PFSK-1 (cell line): ENCODE data around the gene ESRRA.

ENCODE experiments used
- FOXP2 ChIP-seq: optimal IDR thresholded peaks from 2 replicates; pipeline ENCODE3; 2011; ENCODE audit warnings: borderline replicate concordance, control low read depth, inconsistent platforms; ENCODE audit not compliant: insufficient read depth; ENCODE audit errors: extremely low read length, extremely low read depth
- POLR2AphosphoS5 ChIP-seq: IDR thresholded peaks from 2 replicates; pipeline ENCODE4 v1.6.1; 2012; ENCODE audit warnings: low read depth, mild to moderate bottlenecking, control low read depth, low read length, moderate library complexity
- SIN3A ChIP-seq: IDR thresholded peaks from 2 replicates; pipeline ENCODE4 v1.6.1; 2012; ENCODE audit warnings: mild to moderate bottlenecking, low read length, moderate library complexity, borderline replicate concordance; ENCODE audit not compliant: insufficient read depth
- TAF1 ChIP-seq: IDR thresholded peaks from 2 replicates; pipeline ENCODE4 v1.6.1; 2012; ENCODE audit warnings: low read length, control low read depth, borderline replicate concordance; ENCODE audit not compliant: insufficient read depth
- TF ChIP-seq, protein P1 (sequence below), 2 experiments: IDR thresholded peaks; 2 replicates each; pipeline versions ENCODE4 v1.6.1 to v1.8.0; 2011 to 2012; ENCODE audit warnings: low read depth in 2 of 2, low read length in 2 of 2, control low read depth in 1 of 2, inconsistent platforms in 1 of 2, mild to moderate bottlenecking in 1 of 2, moderate library complexity in 1 of 2; ENCODE audit not compliant: insufficient read depth in 1 of 2

The ESRRA gene

DNA sequence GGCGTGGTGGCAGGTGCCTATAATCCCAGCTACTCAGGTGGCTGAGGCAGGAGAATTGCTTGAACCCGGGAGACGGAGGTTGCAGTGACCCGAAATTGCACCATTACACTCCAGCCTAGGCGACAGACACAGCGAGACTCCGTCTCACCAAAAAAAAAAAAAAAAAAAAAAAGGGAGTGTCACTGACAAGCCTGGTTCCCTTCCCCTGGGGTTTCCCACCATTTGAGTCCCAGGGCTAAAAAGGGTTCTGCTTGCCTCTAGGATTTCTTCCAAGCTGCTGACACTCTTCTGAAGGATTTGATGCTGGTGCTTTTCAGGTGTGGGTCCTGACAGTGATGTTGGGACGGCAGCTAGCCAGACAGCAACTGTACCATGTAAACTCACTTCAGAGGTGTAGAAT, 33.4 kb downstream of the ESRRA start:
- TF ChIP-seq POLR2AphosphoS5 = no peak
- TF ChIP-seq FOXP2 = no peak
- TF ChIP-seq, protein P1, sequence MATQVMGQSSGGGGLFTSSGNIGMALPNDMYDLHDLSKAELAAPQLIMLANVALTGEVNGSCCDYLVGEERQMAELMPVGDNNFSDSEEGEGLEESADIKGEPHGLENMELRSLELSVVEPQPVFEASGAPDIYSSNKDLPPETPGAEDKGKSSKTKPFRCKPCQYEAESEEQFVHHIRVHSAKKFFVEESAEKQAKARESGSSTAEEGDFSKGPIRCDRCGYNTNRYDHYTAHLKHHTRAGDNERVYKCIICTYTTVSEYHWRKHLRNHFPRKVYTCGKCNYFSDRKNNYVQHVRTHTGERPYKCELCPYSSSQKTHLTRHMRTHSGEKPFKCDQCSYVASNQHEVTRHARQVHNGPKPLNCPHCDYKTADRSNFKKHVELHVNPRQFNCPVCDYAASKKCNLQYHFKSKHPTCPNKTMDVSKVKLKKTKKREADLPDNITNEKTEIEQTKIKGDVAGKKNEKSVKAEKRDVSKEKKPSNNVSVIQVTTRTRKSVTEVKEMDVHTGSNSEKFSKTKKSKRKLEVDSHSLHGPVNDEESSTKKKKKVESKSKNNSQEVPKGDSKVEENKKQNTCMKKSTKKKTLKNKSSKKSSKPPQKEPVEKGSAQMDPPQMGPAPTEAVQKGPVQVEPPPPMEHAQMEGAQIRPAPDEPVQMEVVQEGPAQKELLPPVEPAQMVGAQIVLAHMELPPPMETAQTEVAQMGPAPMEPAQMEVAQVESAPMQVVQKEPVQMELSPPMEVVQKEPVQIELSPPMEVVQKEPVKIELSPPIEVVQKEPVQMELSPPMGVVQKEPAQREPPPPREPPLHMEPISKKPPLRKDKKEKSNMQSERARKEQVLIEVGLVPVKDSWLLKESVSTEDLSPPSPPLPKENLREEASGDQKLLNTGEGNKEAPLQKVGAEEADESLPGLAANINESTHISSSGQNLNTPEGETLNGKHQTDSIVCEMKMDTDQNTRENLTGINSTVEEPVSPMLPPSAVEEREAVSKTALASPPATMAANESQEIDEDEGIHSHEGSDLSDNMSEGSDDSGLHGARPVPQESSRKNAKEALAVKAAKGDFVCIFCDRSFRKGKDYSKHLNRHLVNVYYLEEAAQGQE (IDR thresholded peaks at IDR 0.05; ENCODE audit: insufficient read depth in 1 of 2, low read depth in 2 of 2, low read length in 2 of 2) = no peak
- no peak for TF ChIP-seq TAF1
- TF ChIP-seq SIN3A = no peak

DNA sequence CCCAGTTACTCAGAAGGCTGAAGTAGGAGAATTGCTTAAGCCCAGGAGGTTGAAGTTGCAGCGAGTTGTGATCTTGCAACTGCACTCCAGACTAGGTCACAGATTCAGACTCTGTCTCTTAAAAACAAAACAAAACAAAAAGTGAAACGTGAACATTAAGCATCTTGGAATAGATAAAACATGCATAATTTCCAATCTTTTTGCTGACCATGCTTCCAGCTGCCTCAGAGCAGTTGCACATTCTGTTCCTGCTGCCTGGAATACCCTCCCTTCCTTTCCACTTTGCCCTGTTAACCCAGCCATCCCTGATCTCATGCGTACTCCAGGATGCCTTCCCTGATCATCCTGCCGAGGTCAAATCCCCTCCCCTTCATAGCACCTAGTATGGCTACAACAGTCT, 34.0 kb downstream of the ESRRA start:
- TF ChIP-seq TAF1 = no peak
- no peak for TF ChIP-seq SIN3A
- TF ChIP-seq POLR2AphosphoS5 = no peak
- TF ChIP-seq FOXP2 = no peak
- TF ChIP-seq, protein P1 (IDR thresholded peaks at IDR 0.05; ENCODE audit: insufficient read depth in 1 of 2, low read depth in 2 of 2, low read length in 2 of 2) = no peak

DNA sequence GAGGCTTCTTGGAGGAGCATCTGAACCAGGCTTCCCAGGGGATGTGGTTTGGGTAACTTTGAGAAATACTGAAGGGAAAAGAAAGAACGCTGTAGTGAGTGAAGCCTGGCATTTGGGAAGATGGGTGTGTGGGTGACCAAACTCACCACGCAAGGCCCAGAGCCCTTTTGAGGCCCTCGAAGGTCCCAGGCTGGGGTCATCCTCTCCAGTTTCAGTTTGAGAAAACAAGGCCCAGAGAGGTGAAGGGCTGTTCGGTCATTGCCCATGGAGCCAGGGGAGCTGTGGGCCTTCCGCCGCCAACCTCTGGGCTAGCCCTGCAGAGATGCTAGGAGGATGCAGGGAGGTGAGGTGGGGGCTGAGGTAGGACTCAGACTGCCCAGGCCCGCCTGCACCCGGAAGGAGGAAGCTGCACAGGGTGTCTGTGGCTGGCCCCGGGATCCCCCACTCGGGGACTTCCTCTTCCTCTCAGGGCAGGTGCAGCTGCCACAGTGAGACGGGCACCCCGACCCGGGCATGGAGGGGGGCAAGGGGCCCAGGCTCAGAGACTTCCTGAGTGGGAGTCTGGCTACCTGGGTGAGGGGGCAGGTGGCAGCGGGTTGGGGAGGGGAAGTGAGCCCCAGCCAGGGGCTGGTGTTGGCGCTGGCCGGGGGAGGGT, 34.6 kb downstream of the ESRRA start, which contains the start of gene CCDC88B:
CCDC88B (plus strand) TSS at position 451 of the 655 bp plus-strand sequence; CDS start at position 514, 63 bp downstream.
- TF ChIP-seq TAF1 (no peak), POLR2AphosphoS5 (no peak), FOXP2 (no peak), SIN3A (no peak)
- TF ChIP-seq, protein P1 (IDR thresholded peaks at IDR 0.05; ENCODE audit: insufficient read depth in 1 of 2, low read depth in 2 of 2, low read length in 2 of 2) = no peak

DNA sequence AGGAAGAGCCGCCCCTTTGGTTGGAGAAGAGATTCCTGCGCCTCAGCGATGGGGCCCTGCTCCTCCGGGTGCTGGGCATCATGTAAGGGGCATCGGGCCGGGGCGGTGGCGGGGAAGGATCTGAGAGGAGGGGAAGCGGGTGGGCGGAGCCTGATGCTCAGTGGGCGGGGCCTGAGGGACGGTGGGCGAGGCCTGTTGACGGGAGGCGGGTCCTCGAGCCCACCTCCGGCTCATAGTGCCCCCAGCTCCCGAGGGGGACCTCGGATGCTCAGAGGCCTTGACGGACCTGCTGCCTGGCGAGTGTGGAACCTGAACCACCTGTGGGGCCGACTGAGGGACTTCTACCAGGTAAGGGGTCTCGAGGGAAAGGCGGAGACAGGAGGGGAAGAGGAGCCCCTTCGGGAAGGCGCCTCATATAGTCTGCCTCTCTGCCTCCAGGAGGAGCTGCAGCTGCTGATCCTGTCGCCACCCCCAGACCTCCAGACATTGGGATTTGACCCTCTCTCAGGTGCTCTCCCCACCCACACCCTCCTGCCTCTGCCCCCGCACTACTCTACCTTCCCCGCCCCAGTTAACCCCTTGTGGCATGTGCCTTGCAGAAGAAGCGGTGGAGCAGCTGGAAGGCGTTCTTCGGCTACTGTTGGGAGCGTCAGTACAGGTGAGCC, 35.5 kb downstream of the ESRRA start:
- no peak for TF ChIP-seq SIN3A
- no peak for TF ChIP-seq POLR2AphosphoS5
- no peak for TF ChIP-seq FOXP2
- no peak for TF ChIP-seq TAF1
- TF ChIP-seq, protein P1 (IDR thresholded peaks at IDR 0.05; ENCODE audit: insufficient read depth in 1 of 2, low read depth in 2 of 2, low read length in 2 of 2) = no peak
